A549 (cell line): ENCODE data around the gene NFIL3. TPM values are rescaled to one million over a fixed set of nuclear protein-coding genes. Genes with fewer than 3 reads are reported as not detected.

ENCODE experiments used
- ATAC-seq, 2 experiments: fragments of 200-7000 bp in 1 of 2; fragments of >200 bp in 1 of 2; cut with Nextera tagmentation in 1 of 2; cut with Tn5 transposase in 1 of 2; 3 replicates each; pipeline versions ENCODE4 v1.8.0 to v1.9.1; 2018 to 2020; ENCODE audit warnings: mild to moderate bottlenecking in 1 of 2, moderate library complexity in 1 of 2
- CTCF ChIA-PET: fragments of 300-600 bp; sonication (Branson Sonifier 250); formaldehyde crosslinking; extraction: SDS; loops from one replicate; lab custom pipeline; 2021; ENCODE audit warnings: antibody characterized with exemption, inconsistent platforms; lab: Yijun Ruan, JAX
- POLR2A ChIA-PET: fragments of 350-600 bp; formaldehyde crosslinking; extraction: SDS; loops from one replicate; lab custom pipeline; 2021; ENCODE audit warnings: antibody characterized with exemption, inconsistent platforms; lab: Yijun Ruan, JAX
- DNase-seq, 2 experiments: peaks; one replicate each; pipeline versions ENCODE4 v3.0.0 to v3.0.0-alpha.2; 2011 to 2016; ENCODE audit warnings: low read depth in 1 of 2, low spot score in 1 of 2
- FAIRE-seq: peaks from 2 replicates; lab custom pipeline; 2011; peaks lifted over from hg19 to GRCh38; lab: Jason Lieb, UNC
- H3K27ac ChIP-seq, 2 experiments: fragments of >200 bp; sonication (Bioruptor Twin); formaldehyde crosslinking; 3 replicates each; pipeline ENCODE4 v1.5.1; 2016 to 2017
- H3K4me1 ChIP-seq: fragments of >200 bp; sonication (Bioruptor Twin); formaldehyde crosslinking; 3 replicates; pipeline ENCODE4 v1.6.1; 2016
- H3K4me2 ChIP-seq: fragments of >200 bp; sonication (Bioruptor Twin); formaldehyde crosslinking; 3 replicates; pipeline ENCODE4 v1.6.1; 2016
- H3K4me3 ChIP-seq: fragments of >200 bp; sonication (Bioruptor Twin); formaldehyde crosslinking; 3 replicates; pipeline ENCODE4 v1.5.1; 2016
- H3K9me3 ChIP-seq: fragments of >200 bp; sonication (Bioruptor Twin); formaldehyde crosslinking; 3 replicates; pipeline ENCODE4 v1.6.1; 2016
- BCL3 ChIP-seq: fragments of >200 bp; sonication (Bioruptor Twin); formaldehyde crosslinking; IDR thresholded peaks from 3 replicates; pipeline ENCODE4 v1.6.1; 2016
- CEBPB ChIP-seq, 2 experiments: fragments of >200 bp in 1 of 2; sonication (Bioruptor Twin) in 1 of 2; formaldehyde crosslinking in 1 of 2; IDR thresholded peaks; 2 replicates each; pipeline ENCODE4 v1.6.1; 2012 to 2016
- CHD4 ChIP-seq: fragments of 200-600 bp; sonication (generic); IDR thresholded peaks from 2 replicates; pipeline ENCODE4 v1.6.1; 2016; ENCODE audit warnings: antibody characterized with exemption, mild to moderate bottlenecking, borderline replicate concordance
- EP300 ChIP-seq, 2 experiments: fragments of >200 bp; sonication (Bioruptor Twin); formaldehyde crosslinking; IDR thresholded peaks; 2 replicates in 1 of 2; 3 replicates in 1 of 2; pipeline ENCODE4 v1.6.1; 2016 to 2017
- ESRRA ChIP-seq: fragments of 150-350 bp; IDR thresholded peaks from 2 replicates; pipeline ENCODE4 v1.6.1; 2014; ENCODE audit warnings: mild to moderate bottlenecking, low read length, borderline replicate concordance
- GATA3 ChIP-seq: IDR thresholded peaks from 2 replicates; pipeline ENCODE4 v1.6.1; 2012; ENCODE audit warnings: borderline replicate concordance
- HDAC2 ChIP-seq: fragments of 200-600 bp; sonication (generic); IDR thresholded peaks from 2 replicates; pipeline ENCODE4 v1.6.1; 2016
- HES2 ChIP-seq: fragments of >200 bp; sonication (Bioruptor Twin); formaldehyde crosslinking; IDR thresholded peaks from 2 replicates; pipeline ENCODE4 v1.6.1; 2016
- HOXA7 ChIP-seq: fragments of 250-450 bp; sonication (Bioruptor Pico); IDR thresholded peaks from 2 replicates; pipeline ENCODE4 v1.5.0; 2020; ENCODE audit warnings: mild to moderate bottlenecking, moderate library complexity
- JUN ChIP-seq, 2 experiments: fragments of >200 bp; sonication (Bioruptor Twin); formaldehyde crosslinking; IDR thresholded peaks; 2 replicates in 1 of 2; 3 replicates in 1 of 2; pipeline ENCODE4 v1.6.1; 2016 to 2017
- JUNB ChIP-seq: fragments of >200 bp; sonication (Bioruptor Twin); formaldehyde crosslinking; IDR thresholded peaks from 2 replicates; pipeline ENCODE4 v1.6.1; 2016
- MAFK ChIP-seq: fragments of 450-650 bp; IDR thresholded peaks from 2 replicates; pipeline ENCODE4 v1.6.1; 2014; ENCODE audit not compliant: partially characterized antibody
- NPAS2 ChIP-seq: fragments of 250-450 bp; sonication (Bioruptor Pico); IDR thresholded peaks from 2 replicates; pipeline ENCODE4 v1.8.0; 2022; ENCODE audit warnings: mild to moderate bottlenecking, moderate library complexity, borderline replicate concordance
- NR3C1 ChIP-seq: fragments of >200 bp; sonication (Bioruptor Twin); formaldehyde crosslinking; IDR thresholded peaks from 3 replicates; pipeline ENCODE4 v1.6.1; 2017
- RAD21 ChIP-seq, 2 experiments: fragments of >200 bp in 1 of 2; sonication (Bioruptor Twin) in 1 of 2; formaldehyde crosslinking in 1 of 2; IDR thresholded peaks in 1 of 2; conservative IDR thresholded peaks in 1 of 2; 2 replicates in 1 of 2; 3 replicates in 1 of 2; pipeline ENCODE4 v1.6.1; 2012 to 2018; ENCODE audit warnings: inconsistent platforms in 1 of 2
- RARB ChIP-seq: fragments of 250-450 bp; sonication (Bioruptor Pico); IDR thresholded peaks from 2 replicates; pipeline ENCODE4 v1.8.0; 2021; ENCODE audit warnings: mild to moderate bottlenecking, moderate library complexity
- RCOR1 ChIP-seq: fragments of 150-350 bp; IDR thresholded peaks from 2 replicates; pipeline ENCODE4 v1.6.1; 2014; ENCODE audit warnings: antibody characterized with exemption, low read length, low read depth
- RNF2 ChIP-seq: fragments of 200-600 bp; sonication (generic); IDR thresholded peaks from 2 replicates; pipeline ENCODE4 v1.6.1; 2016; ENCODE audit warnings: low read depth, mild to moderate bottlenecking, antibody characterized with exemption, moderate library complexity, borderline replicate concordance
- ZC3H11A ChIP-seq: fragments of 450-650 bp; IDR thresholded peaks from 2 replicates; pipeline ENCODE4 v1.6.1; 2014; ENCODE audit warnings: antibody characterized with exemption, mild to moderate bottlenecking
- ZFP36 ChIP-seq: fragments of 450-650 bp; IDR thresholded peaks from 2 replicates; pipeline ENCODE4 v1.6.1; 2014; ENCODE audit warnings: borderline replicate concordance; ENCODE audit not compliant: partially characterized antibody
- WGBS: methylation state at CpG from one replicate; pipeline ENCODE4 v1.1.6; 2017; ENCODE audit errors: missing lambda C conversion rate; 5-methylcytosine and 5-hydroxymethylcytosine counted together
- polyA plus RNA-seq, 4 experiments: library from polyadenylated mRNA; depleted of rRNA in 3 of 4; stranded (reverse); fragments of >200 nt; fragmentation: RNase III in 1 of 4; extraction: RNeasy Plus Mini Kit Qiagen cat#74134 plus additional on column Dnase treatment in 1 of 4; gene quantifications; 2 replicates in 3 of 4; 3 replicates in 1 of 4; pipeline ENCODE4 v1.2.3, GENCODE V29; 2011 to 2017
- TF ChIP-seq, protein P1 (sequence below): fragments of 250-450 bp; sonication (Bioruptor Pico); IDR thresholded peaks from 2 replicates; pipeline ENCODE4 v1.5.0; 2020; ENCODE audit warnings: low read depth, mild to moderate bottlenecking, moderate library complexity
- TF ChIP-seq, protein P2 (sequence below): fragments of 450-650 bp; IDR thresholded peaks from 2 replicates; pipeline ENCODE4 v1.6.1; 2014; ENCODE audit warnings: antibody characterized with exemption
- TF ChIP-seq, protein P3 (sequence below): fragments of 250-450 bp; sonication (Bioruptor Pico); IDR thresholded peaks from 2 replicates; pipeline ENCODE4 v1.5.0; 2021; ENCODE audit warnings: mild to moderate bottlenecking, moderate library complexity, borderline replicate concordance
- TF ChIP-seq, protein P4 (sequence below): fragments of 150-350 bp; IDR thresholded peaks from 2 replicates; pipeline ENCODE4 v1.6.1; 2014; ENCODE audit warnings: low read depth, mild to moderate bottlenecking, low read length
- TF ChIP-seq, protein P5 (sequence below): fragments of >200 bp; sonication (Bioruptor Twin); formaldehyde crosslinking; IDR thresholded peaks from 3 replicates; pipeline ENCODE4 v1.5.1; 2016
- TF ChIP-seq, protein P6 (sequence below): IDR thresholded peaks from 2 replicates; pipeline ENCODE4 v1.6.1; 2012

Gene NFIL3
- polyA plus RNA-seq, 2 of the 4 experiments (the other 2 are of a cell fraction) = 10.5 to 16.1 TPM

DNA sequence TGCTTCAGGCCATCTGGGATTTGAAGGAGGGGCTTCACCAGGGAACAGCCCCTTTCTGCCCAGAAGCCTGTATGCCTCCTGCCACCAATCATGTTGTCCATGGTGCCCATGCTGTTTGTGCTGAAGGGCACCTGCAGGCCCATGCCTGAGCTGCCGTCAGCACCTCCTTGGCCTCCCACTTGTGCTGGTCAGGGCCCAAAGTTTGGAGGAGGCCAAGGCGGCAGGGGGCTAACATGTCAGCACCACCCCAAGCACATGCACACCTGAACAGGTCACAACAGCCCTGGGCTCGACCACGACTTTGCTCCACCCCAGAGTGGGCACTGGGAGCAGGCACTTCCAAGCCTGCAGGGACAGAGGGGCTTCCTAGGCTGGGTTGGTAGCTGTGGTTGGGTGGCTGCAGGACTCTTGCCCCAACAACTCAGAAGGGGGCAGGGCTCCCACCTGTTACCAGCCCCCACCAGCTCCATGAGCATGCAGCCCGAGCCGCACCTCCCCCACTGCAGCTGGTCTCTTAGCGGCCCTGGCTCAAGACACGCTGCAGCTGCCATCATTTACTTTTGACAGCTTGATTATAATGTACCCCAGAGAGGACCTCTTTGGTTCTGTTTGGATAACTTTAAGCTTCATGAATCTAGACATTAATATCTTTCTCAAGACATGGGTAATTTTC, 19.8 kb upstream of the NFIL3 start:
- FAIRE-seq = no peak
- no peak overlapping the region for H3K4me3 ChIP-seq
- ChIA-PET CTCF (interaction anchor here (0.7 to 5.9 kb wide), 3 partner anchors 10 to 458 kb away, joined by 3 to 26 read pairs (median 3); no protein-coding TSS in a partner anchor), POLR2A (no interaction called here)
- ATAC-seq = no peak
- TF ChIP-seq NPAS2 (CRISPR knock-in tag) = no peak
- TF ChIP-seq RARB (CRISPR knock-in tag) = no peak
- no peak for TF ChIP-seq ZC3H11A
- TF ChIP-seq ESRRA = no peak
- no peak for TF ChIP-seq ZFP36
- TF ChIP-seq RNF2 = no peak
- TF ChIP-seq, protein P1, sequence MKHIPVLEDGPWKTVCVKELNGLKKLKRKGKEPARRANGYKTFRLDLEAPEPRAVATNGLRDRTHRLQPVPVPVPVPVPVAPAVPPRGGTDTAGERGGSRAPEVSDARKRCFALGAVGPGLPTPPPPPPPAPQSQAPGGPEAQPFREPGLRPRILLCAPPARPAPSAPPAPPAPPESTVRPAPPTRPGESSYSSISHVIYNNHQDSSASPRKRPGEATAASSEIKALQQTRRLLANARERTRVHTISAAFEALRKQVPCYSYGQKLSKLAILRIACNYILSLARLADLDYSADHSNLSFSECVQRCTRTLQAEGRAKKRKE (CRISPR knock-in tag) = no peak
- no peak for TF ChIP-seq RCOR1
- TF ChIP-seq JUN (IDR thresholded peaks at IDR 0.05) = no peak
- TF ChIP-seq, protein P2, sequence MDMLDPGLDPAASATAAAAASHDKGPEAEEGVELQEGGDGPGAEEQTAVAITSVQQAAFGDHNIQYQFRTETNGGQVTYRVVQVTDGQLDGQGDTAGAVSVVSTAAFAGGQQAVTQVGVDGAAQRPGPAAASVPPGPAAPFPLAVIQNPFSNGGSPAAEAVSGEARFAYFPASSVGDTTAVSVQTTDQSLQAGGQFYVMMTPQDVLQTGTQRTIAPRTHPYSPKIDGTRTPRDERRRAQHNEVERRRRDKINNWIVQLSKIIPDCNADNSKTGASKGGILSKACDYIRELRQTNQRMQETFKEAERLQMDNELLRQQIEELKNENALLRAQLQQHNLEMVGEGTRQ = no peak
- TF ChIP-seq BCL3 = no peak
- TF ChIP-seq, protein P3, sequence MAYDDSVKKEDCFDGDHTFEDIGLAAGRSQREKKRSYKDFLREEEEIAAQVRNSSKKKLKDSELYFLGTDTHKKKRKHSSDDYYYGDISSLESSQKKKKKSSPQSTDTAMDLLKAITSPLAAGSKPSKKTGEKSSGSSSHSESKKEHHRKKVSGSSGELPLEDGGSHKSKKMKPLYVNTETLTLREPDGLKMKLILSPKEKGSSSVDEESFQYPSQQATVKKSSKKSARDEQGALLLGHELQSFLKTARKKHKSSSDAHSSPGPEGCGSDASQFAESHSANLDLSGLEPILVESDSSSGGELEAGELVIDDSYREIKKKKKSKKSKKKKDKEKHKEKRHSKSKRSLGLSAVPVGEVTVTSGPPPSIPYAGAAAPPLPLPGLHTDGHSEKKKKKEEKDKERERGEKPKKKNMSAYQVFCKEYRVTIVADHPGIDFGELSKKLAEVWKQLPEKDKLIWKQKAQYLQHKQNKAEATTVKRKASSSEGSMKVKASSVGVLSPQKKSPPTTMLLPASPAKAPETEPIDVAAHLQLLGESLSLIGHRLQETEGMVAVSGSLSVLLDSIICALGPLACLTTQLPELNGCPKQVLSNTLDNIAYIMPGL (CRISPR knock-in tag) = no peak
- no peak for TF ChIP-seq JUNB
- TF ChIP-seq, protein P4, sequence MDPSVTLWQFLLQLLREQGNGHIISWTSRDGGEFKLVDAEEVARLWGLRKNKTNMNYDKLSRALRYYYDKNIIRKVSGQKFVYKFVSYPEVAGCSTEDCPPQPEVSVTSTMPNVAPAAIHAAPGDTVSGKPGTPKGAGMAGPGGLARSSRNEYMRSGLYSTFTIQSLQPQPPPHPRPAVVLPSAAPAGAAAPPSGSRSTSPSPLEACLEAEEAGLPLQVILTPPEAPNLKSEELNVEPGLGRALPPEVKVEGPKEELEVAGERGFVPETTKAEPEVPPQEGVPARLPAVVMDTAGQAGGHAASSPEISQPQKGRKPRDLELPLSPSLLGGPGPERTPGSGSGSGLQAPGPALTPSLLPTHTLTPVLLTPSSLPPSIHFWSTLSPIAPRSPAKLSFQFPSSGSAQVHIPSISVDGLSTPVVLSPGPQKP = no peak
- TF ChIP-seq, protein P5, sequence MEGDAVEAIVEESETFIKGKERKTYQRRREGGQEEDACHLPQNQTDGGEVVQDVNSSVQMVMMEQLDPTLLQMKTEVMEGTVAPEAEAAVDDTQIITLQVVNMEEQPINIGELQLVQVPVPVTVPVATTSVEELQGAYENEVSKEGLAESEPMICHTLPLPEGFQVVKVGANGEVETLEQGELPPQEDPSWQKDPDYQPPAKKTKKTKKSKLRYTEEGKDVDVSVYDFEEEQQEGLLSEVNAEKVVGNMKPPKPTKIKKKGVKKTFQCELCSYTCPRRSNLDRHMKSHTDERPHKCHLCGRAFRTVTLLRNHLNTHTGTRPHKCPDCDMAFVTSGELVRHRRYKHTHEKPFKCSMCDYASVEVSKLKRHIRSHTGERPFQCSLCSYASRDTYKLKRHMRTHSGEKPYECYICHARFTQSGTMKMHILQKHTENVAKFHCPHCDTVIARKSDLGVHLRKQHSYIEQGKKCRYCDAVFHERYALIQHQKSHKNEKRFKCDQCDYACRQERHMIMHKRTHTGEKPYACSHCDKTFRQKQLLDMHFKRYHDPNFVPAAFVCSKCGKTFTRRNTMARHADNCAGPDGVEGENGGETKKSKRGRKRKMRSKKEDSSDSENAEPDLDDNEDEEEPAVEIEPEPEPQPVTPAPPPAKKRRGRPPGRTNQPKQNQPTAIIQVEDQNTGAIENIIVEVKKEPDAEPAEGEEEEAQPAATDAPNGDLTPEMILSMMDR = no peak
- TF ChIP-seq, all 56 proteins: peak for 0
- WGBS = 46% methylated on average over 6 of the region's 8 CpGs
- DNase-seq = no peak
- no peaks in the 10 kb centered on the region for H3K4me1 ChIP-seq
- H3K4me2 ChIP-seq = no peak overlapping the region
- no peak overlapping the region for H3K27ac ChIP-seq
- peaks cover 27% of the 10 kb centered on the region for H3K9me3 ChIP-seq

DNA sequence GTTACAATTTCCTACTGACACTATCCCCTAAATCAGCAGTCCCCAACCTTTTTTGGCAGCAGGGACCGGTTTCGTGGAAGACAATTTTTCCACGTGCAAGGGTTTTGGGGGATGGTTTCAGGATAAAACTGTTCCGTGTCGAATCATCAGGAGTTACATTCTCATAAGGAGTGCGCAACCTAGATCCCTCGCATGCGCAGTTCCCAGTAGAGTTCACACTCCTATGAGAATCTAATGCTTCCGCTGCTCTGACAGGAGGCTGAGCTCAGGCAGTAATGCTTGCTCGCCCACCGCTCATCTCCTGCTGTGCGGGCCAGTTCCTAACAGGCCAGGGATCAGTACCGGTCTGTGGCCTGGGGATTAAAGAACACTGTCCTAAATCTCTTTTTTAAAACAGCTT, 13.2 kb upstream of the NFIL3 start:
- Histone ChIP-seq H3K4me2 (no peak overlapping the region), H3K27ac (no peak overlapping the region), H3K4me3 (no peak overlapping the region), H3K9me3 (no peaks in the 10 kb centered on the region), H3K4me1 (peaks cover 11% of the 10 kb centered on the region)
- ChIA-PET CTCF (interaction anchor here (0.9 to 4.3 kb wide), 3 partner anchors 12 to 522 kb away, joined by 3 to 18 read pairs (median 12); partner anchors contain the start of gene NFIL3), POLR2A (no interaction called here)
- ATAC-seq = no peak
- DNase-seq = no peak
- FAIRE-seq = no peak
- 89% methylated on average over 13 of the region's 13 CpGs for WGBS
- no peak for TF ChIP-seq ZC3H11A
- TF ChIP-seq CEBPB (IDR thresholded peaks at IDR 0.05) = no peak
- no peak for TF ChIP-seq HES2
- no peak for TF ChIP-seq ESRRA
- TF ChIP-seq NR3C1 = no peak
- no peak for TF ChIP-seq HDAC2
- no peak for TF ChIP-seq EP300 (IDR thresholded peaks at IDR 0.05)
- no peak for TF ChIP-seq JUN (IDR thresholded peaks at IDR 0.05)
- TF ChIP-seq RAD21 (conservative IDR thresholded peaks at IDR 0.05 in 1 of 2, IDR thresholded peaks at IDR 0.05 in 1 of 2) = no peak
- no peak for TF ChIP-seq ZFP36
- TF ChIP-seq GATA3 = no peak
- TF ChIP-seq, protein P6, sequence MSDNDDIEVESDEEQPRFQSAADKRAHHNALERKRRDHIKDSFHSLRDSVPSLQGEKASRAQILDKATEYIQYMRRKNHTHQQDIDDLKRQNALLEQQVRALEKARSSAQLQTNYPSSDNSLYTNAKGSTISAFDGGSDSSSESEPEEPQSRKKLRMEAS = no peak
- no peak for TF ChIP-seq HOXA7 (CRISPR knock-in tag)
- no peak for TF ChIP-seq JUNB
- no peak for TF ChIP-seq NPAS2 (CRISPR knock-in tag)
- no peak for TF ChIP-seq MAFK
- TF ChIP-seq, protein P1 (CRISPR knock-in tag) = no peak
- no peak for TF ChIP-seq CHD4
